Activated T-helper 17 cell treated with anti-CD3 and anti-CD28 coated beads, Interleukin-2, amount 50 U/mL, for 72 hours (primary cell): Measurements from ENCODE around the gene PIH1D1. TPM values are rescaled to one million over a fixed set of nuclear protein-coding genes. Genes with fewer than 3 reads are reported as not detected.

Experiments used
- ATAC-seq: fragments of 150-1000 bp; cut with Tn5 transposase; replicated peaks from 2 replicates; pipeline ENCODE4 v1.10.0; 2021; ENCODE audit warnings: mild to moderate bottlenecking, moderate library complexity
- H3K27ac Mint-ChIP-seq: one replicate; pipeline ENCODE4 v1.8.0; 2022; ENCODE audit warnings: mixed read lengths
- H3K27me3 Mint-ChIP-seq: one replicate; pipeline ENCODE4 v1.8.0; 2022; ENCODE audit warnings: mixed read lengths
- H3K36me3 Mint-ChIP-seq: one replicate; pipeline ENCODE4 v1.8.0; 2022; ENCODE audit warnings: low read depth, mild to moderate bottlenecking, mixed read lengths
- H3K4me1 Mint-ChIP-seq: one replicate; pipeline ENCODE4 v1.8.0; 2022; ENCODE audit warnings: mixed read lengths
- H3K4me3 Mint-ChIP-seq: one replicate; pipeline ENCODE4 v1.8.0; 2022; ENCODE audit warnings: mild to moderate bottlenecking, mixed read lengths
- H3K9me3 Mint-ChIP-seq: one replicate; pipeline ENCODE4 v1.8.0; 2022; ENCODE audit warnings: mixed read lengths
- total RNA-seq, 2 donors: library from RNA; stranded (reverse); gene quantifications; one replicate each; pipeline ENCODE4 v1.2.3, GENCODE V29; 2022

PIH1D1 gene
- total RNA-seq, 2 donors from 2014 or later = 183 to 194 TPM

GRCh38 chr19:49427855-49428546 lies 23.6 kb downstream of the PIH1D1 start:
- Mint-ChIP-seq H3K4me3 (peak overlapping the region; percentile 48), H3K9me3 (no peaks in the 10 kb centered on the region), H3K27me3 (peaks cover 69% of the 10 kb centered on the region), H3K36me3 (peaks cover 9% of the 10 kb centered on the region), H3K27ac (no peak overlapping the region), H3K4me1 (peaks cover 37% of the 10 kb centered on the region)
- peak; percentile 30 for ATAC-seq

- Mint-ChIP-seq H3K27ac (no peak overlapping the region), H3K27me3 (peaks cover 70% of the 10 kb centered on the region), H3K36me3 (peaks cover 9% of the 10 kb centered on the region), H3K9me3 (no peaks in the 10 kb centered on the region), H3K4me3 (peak overlapping the region; percentile 4), H3K4me1 (peaks cover 42% of the 10 kb centered on the region)
- no peak for ATAC-seq
These were observed 24.3 kb downstream of the PIH1D1 start for GRCh38 chr19:49427339-49427738.

- peaks cover 46% of the 10 kb centered on the region for H3K4me1 Mint-ChIP-seq
- no peak for ATAC-seq
- no peaks in the 10 kb centered on the region for H3K9me3 Mint-ChIP-seq
- peaks cover 76% of the 10 kb centered on the region for H3K27me3 Mint-ChIP-seq
- no peak overlapping the region for H3K4me3 Mint-ChIP-seq
- H3K36me3 Mint-ChIP-seq = peaks cover 9% of the 10 kb centered on the region
- no peak overlapping the region for H3K27ac Mint-ChIP-seq
These were observed 25.6 kb downstream of the PIH1D1 start for GRCh38 chr19:49425922-49426592.

- peaks cover 39% of the 10 kb centered on the region for H3K4me1 Mint-ChIP-seq
- no peaks in the 10 kb centered on the region for H3K9me3 Mint-ChIP-seq
- ATAC-seq = no peak
- peaks cover 77% of the 10 kb centered on the region for H3K27me3 Mint-ChIP-seq
- no peak within 1 kb of the TSS for H3K27ac Mint-ChIP-seq
- H3K4me3 Mint-ChIP-seq = peak within 1 kb of the TSS; percentile 60
- H3K36me3 Mint-ChIP-seq = peaks cover 4% of the 10 kb centered on the region
These were observed 26.4 kb downstream of the PIH1D1 start, which contains the start of gene GFY for GRCh38 chr19:49425178-49425577. Gene GFY, plus strand, starts transcription at chr19:49425388. Its CDS starts 1,043 bp downstream, at chr19:49426431.

GRCh38 chr19:49423985-49424303 lies 27.7 kb downstream of the PIH1D1 start:
- Mint-ChIP-seq H3K9me3 (no peaks in the 10 kb centered on the region), H3K36me3 (no peaks in the 10 kb centered on the region), H3K27me3 (peaks cover 78% of the 10 kb centered on the region), H3K4me3 (peak overlapping the region; percentile 60), H3K4me1 (peaks cover 39% of the 10 kb centered on the region), H3K27ac (no peak overlapping the region)
- no peak for ATAC-seq

- ATAC-seq = no peak
- Mint-ChIP-seq H3K4me1 (peaks cover 39% of the 10 kb centered on the region), H3K27ac (no peak within 1 kb of the TSS)
These were observed 28.3 kb downstream of the PIH1D1 start, which contains the start of gene PTH2 for GRCh38 chr19:49423071-49423984. Gene PTH2, minus strand, starts transcription at chr19:49423441. Its CDS starts 102 bp downstream, at chr19:49423339.

GRCh38 chr19:49422407-49423070 lies 29.1 kb downstream of the PIH1D1 start:
- no peaks in the 10 kb centered on the region for H3K9me3 Mint-ChIP-seq
- H3K27ac Mint-ChIP-seq = no peak overlapping the region

More at GRCh38 chr19:49423071-49423984, 28.3 kb downstream of the PIH1D1 start, which contains the start of gene PTH2:
- no peaks in the 10 kb centered on the region for H3K9me3 Mint-ChIP-seq
- H3K36me3 Mint-ChIP-seq = no peaks in the 10 kb centered on the region
- peak within 1 kb of the TSS; percentile 60 for H3K4me3 Mint-ChIP-seq
- peaks cover 75% of the 10 kb centered on the region for H3K27me3 Mint-ChIP-seq

GRCh38 chr19:49421878-49422202 lies 29.8 kb downstream of the PIH1D1 start:
- H3K4me3 Mint-ChIP-seq = peak overlapping the region; percentile 60

More at GRCh38 chr19:49422407-49423070, 29.1 kb downstream of the PIH1D1 start:
- H3K27me3 Mint-ChIP-seq = peaks cover 76% of the 10 kb centered on the region
- H3K4me3 Mint-ChIP-seq = peak overlapping the region; percentile 60
- H3K4me1 Mint-ChIP-seq = peaks cover 39% of the 10 kb centered on the region
- no peaks in the 10 kb centered on the region for H3K36me3 Mint-ChIP-seq
- peak; percentile 81 for ATAC-seq

GRCh38 chr19:49421039-49421877 lies 30.4 kb downstream of the PIH1D1 start:
- H3K4me3 Mint-ChIP-seq = peak overlapping the region; percentile 60
- H3K27ac Mint-ChIP-seq = no peak overlapping the region
- H3K36me3 Mint-ChIP-seq = no peaks in the 10 kb centered on the region
- peaks cover 28% of the 10 kb centered on the region for H3K4me1 Mint-ChIP-seq
- ATAC-seq = peak; percentile 38
- H3K9me3 Mint-ChIP-seq = no peaks in the 10 kb centered on the region
- peaks cover 67% of the 10 kb centered on the region for H3K27me3 Mint-ChIP-seq

More at GRCh38 chr19:49421878-49422202, 29.8 kb downstream of the PIH1D1 start:
- Mint-ChIP-seq H3K36me3 (no peaks in the 10 kb centered on the region), H3K9me3 (no peaks in the 10 kb centered on the region), H3K27ac (no peak overlapping the region), H3K27me3 (peaks cover 73% of the 10 kb centered on the region), H3K4me1 (peaks cover 34% of the 10 kb centered on the region)
- ATAC-seq = no peak

- Mint-ChIP-seq H3K4me1 (peaks cover 28% of the 10 kb centered on the region), H3K27me3 (peaks cover 58% of the 10 kb centered on the region), H3K4me3 (no peak overlapping the region), H3K9me3 (no peaks in the 10 kb centered on the region), H3K36me3 (no peaks in the 10 kb centered on the region), H3K27ac (no peak overlapping the region)
- no peak for ATAC-seq
These were observed 31.4 kb downstream of the PIH1D1 start for GRCh38 chr19:49420227-49420626.

- H3K4me3 Mint-ChIP-seq = no peak overlapping the region
- H3K9me3 Mint-ChIP-seq = no peaks in the 10 kb centered on the region
- H3K27ac Mint-ChIP-seq = no peak overlapping the region
- peaks cover 28% of the 10 kb centered on the region for H3K4me1 Mint-ChIP-seq
- ATAC-seq = no peak
- H3K27me3 Mint-ChIP-seq = peaks cover 52% of the 10 kb centered on the region
- no peaks in the 10 kb centered on the region for H3K36me3 Mint-ChIP-seq
These were observed 32.4 kb downstream of the PIH1D1 start for GRCh38 chr19:49419173-49419572.

GRCh38 chr19:49418511-49418910 lies 33.1 kb downstream of the PIH1D1 start:
- Mint-ChIP-seq H3K9me3 (no peaks in the 10 kb centered on the region), H3K36me3 (no peaks in the 10 kb centered on the region), H3K4me1 (peaks cover 22% of the 10 kb centered on the region), H3K4me3 (no peak overlapping the region), H3K27me3 (peaks cover 46% of the 10 kb centered on the region), H3K27ac (no peak overlapping the region)
- ATAC-seq = no peak

GRCh38 chr19:49417088-49417487 lies 34.5 kb downstream of the PIH1D1 start:
- no peak for ATAC-seq
- no peak overlapping the region for H3K27ac Mint-ChIP-seq

More at GRCh38 chr19:49417088-49417487, 34.5 kb downstream of the PIH1D1 start:
- H3K36me3 Mint-ChIP-seq = no peaks in the 10 kb centered on the region
- H3K4me1 Mint-ChIP-seq = peaks cover 14% of the 10 kb centered on the region
- H3K9me3 Mint-ChIP-seq = no peaks in the 10 kb centered on the region
- peaks cover 37% of the 10 kb centered on the region for H3K27me3 Mint-ChIP-seq
- H3K4me3 Mint-ChIP-seq = no peak overlapping the region
